Measurements from ENCODE around the gene CNTN6.

GRCh38 chr3:1330107-1330506 is 237.3 kb downstream of the CNTN6 start:
- TF ChIP-seq CTCF (IDR thresholded peaks at IDR 0.05) (no peak), POLR2A (IDR thresholded peaks at IDR 0.05) (no peak)
